Mucosa of rectum (tissue), 2 donors: ENCODE data around the gene RBM42.
"Not testable (repeated sequence)": the region's sequence is repeated elsewhere in the genome, so short reads cannot be mapped to it uniquely, and the experiment has no call there.

Source experiments
- H3K27ac ChIP-seq, 2 donors: one replicate each; pipeline ENCODE4 v1.7.0; 2013; ENCODE audit warnings: inconsistent platforms in 2 of 2, low read depth in 2 of 2, low read length in 2 of 2
- H3K27me3 ChIP-seq, 2 donors: one replicate each; pipeline ENCODE4 v1.7.0; 2013; ENCODE audit warnings: low read length in 2 of 2; ENCODE audit not compliant: control insufficient read depth in 2 of 2, insufficient read depth in 2 of 2
- H3K36me3 ChIP-seq, 2 donors: one replicate each; pipeline ENCODE4 v1.7.0; 2013; ENCODE audit warnings: low read length in 2 of 2; ENCODE audit not compliant: control insufficient read depth in 2 of 2, insufficient read depth in 2 of 2
- H3K4me1 ChIP-seq, 2 donors: one replicate each; pipeline ENCODE4 v1.7.0; 2013; ENCODE audit warnings: low read length in 2 of 2, mild to moderate bottlenecking in 1 of 2; ENCODE audit not compliant: control insufficient read depth in 2 of 2, insufficient read depth in 2 of 2
- H3K4me3 ChIP-seq, 2 donors: one replicate each; pipeline ENCODE4 v1.7.0; 2013; ENCODE audit warnings: low read length in 2 of 2
- H3K9ac ChIP-seq, 2 donors: one replicate each; pipeline ENCODE4 v1.7.0; 2013; ENCODE audit warnings: low read length in 2 of 2, low read depth in 1 of 2, mild to moderate bottlenecking in 1 of 2
- H3K9me3 ChIP-seq, 2 donors: one replicate each; pipeline ENCODE4 v1.7.0; 2013; ENCODE audit warnings: low read length in 2 of 2; ENCODE audit not compliant: control insufficient read depth in 2 of 2
- donor health status: healthy.
- donor health status: Normal muscosa, but diverticular disease.

RBM42 gene

GRCh38 chr19:35628565-35629331 lies at the start of gene RBM42:
Gene RBM42 (plus strand): TSS chr19:35629036. CDS start chr19:35629154, 118 bp downstream.
- peaks cover 10 to 11% of the 10 kb centered on the region in 2 donors for H3K4me1 ChIP-seq
- H3K4me3 ChIP-seq: peak within 1 kb of the TSS; percentile 87 to 95
- peak within 1 kb of the TSS; percentile 91 to 95 for H3K9ac ChIP-seq
- H3K9me3 ChIP-seq: no peaks in the 10 kb centered on the region
- no peaks in the 10 kb centered on the region for H3K27me3 ChIP-seq
- peaks cover 25 to 27% of the 10 kb centered on the region in 2 donors for H3K36me3 ChIP-seq
- peak within 1 kb of the TSS; percentile 93 to 94 for H3K27ac ChIP-seq

- H3K27ac ChIP-seq: no peak overlapping the region
Measured at GRCh38 chr19:35582760-35583159, 46.1 kb upstream of the RBM42 start.

GRCh38 chr19:35585848-35586247 lies 43.0 kb upstream of the RBM42 start, which contains the start of gene PMIS2:
Gene PMIS2 (plus strand): TSS chr19:35586173. CDS start chr19:35586260, 87 bp downstream.
- H3K27ac ChIP-seq: no peak within 1 kb of the TSS
- no peak within 1 kb of the TSS for H3K4me3 ChIP-seq
- no peaks in the 10 kb centered on the region for H3K27me3 ChIP-seq
- H3K9ac ChIP-seq: no peak within 1 kb of the TSS
- no peaks in the 10 kb centered on the region for H3K36me3 ChIP-seq
- H3K4me1 ChIP-seq: no peaks in the 10 kb centered on the region
- no peaks in the 10 kb centered on the region for H3K9me3 ChIP-seq

More at GRCh38 chr19:35582760-35583159, 46.1 kb upstream of the RBM42 start:
- Histone ChIP-seq H3K4me1 (no peaks in the 10 kb centered on the region), H3K9me3 (no peaks in the 10 kb centered on the region), H3K36me3 (no peaks in the 10 kb centered on the region), H3K27me3 (no peaks in the 10 kb centered on the region), H3K9ac (no peak overlapping the region), H3K4me3 (no peak overlapping the region)

- no peaks in the 10 kb centered on the region for H3K4me1 ChIP-seq
- no peaks in the 10 kb centered on the region for H3K9me3 ChIP-seq
- H3K27ac ChIP-seq: no peak overlapping the region
- H3K36me3 ChIP-seq: no peaks in the 10 kb centered on the region
- H3K4me3 ChIP-seq: no peak overlapping the region
- H3K9ac ChIP-seq: no peak overlapping the region
- H3K27me3 ChIP-seq: no peaks in the 10 kb centered on the region
Measured at GRCh38 chr19:35587321-35587720, 41.5 kb upstream of the RBM42 start.

- H3K9me3 ChIP-seq: no peaks in the 10 kb centered on the region
- no peaks in the 10 kb centered on the region for H3K36me3 ChIP-seq
- H3K27ac ChIP-seq: no peak overlapping the region
- H3K4me3 ChIP-seq: no peak overlapping the region
- H3K27me3 ChIP-seq: no peaks in the 10 kb centered on the region
- H3K4me1 ChIP-seq: no peaks in the 10 kb centered on the region
- H3K9ac ChIP-seq: no peak overlapping the region
Measured at GRCh38 chr19:35590875-35591274, 38.0 kb upstream of the RBM42 start.

GRCh38 chr19:35592226-35592625 lies 36.6 kb upstream of the RBM42 start:
- H3K9ac ChIP-seq: no peak overlapping the region
- H3K27ac ChIP-seq: no peak overlapping the region
- H3K27me3 ChIP-seq: no peaks in the 10 kb centered on the region
- H3K4me1 ChIP-seq: no peaks in the 10 kb centered on the region
- no peaks in the 10 kb centered on the region for H3K36me3 ChIP-seq
- H3K9me3 ChIP-seq: no peaks in the 10 kb centered on the region
- no peak overlapping the region for H3K4me3 ChIP-seq

- H3K4me1 ChIP-seq, H3K9ac ChIP-seq, H3K27me3 ChIP-seq, H3K36me3 ChIP-seq, H3K27ac ChIP-seq, H3K9me3 ChIP-seq, H3K4me3 ChIP-seq: not testable (repeated sequence)
Measured at GRCh38 chr19:35595026-35595425, 33.8 kb upstream of the RBM42 start.

- Histone ChIP-seq H3K9me3 (no peaks in the 10 kb centered on the region), H3K27ac (no peak overlapping the region), H3K36me3 (no peaks in the 10 kb centered on the region), H3K4me3 (no peak overlapping the region), H3K27me3 (no peaks in the 10 kb centered on the region), H3K4me1 (no peaks in the 10 kb centered on the region), H3K9ac (no peak overlapping the region)
Measured at GRCh38 chr19:35595928-35596327, 32.9 kb upstream of the RBM42 start.

GRCh38 chr19:35596366-35596999 lies 32.4 kb upstream of the RBM42 start:
- H3K27ac ChIP-seq: no peak overlapping the region
- no peaks in the 10 kb centered on the region for H3K36me3 ChIP-seq
- no peak overlapping the region for H3K4me3 ChIP-seq
- no peaks in the 10 kb centered on the region for H3K9me3 ChIP-seq
- no peak overlapping the region for H3K9ac ChIP-seq
- H3K27me3 ChIP-seq: no peaks in the 10 kb centered on the region
- no peaks in the 10 kb centered on the region for H3K4me1 ChIP-seq

GRCh38 chr19:35601971-35602370 lies 26.9 kb upstream of the RBM42 start:
- H3K9me3 ChIP-seq: no peaks in the 10 kb centered on the region
- no peak overlapping the region for H3K27ac ChIP-seq
- no peak overlapping the region for H3K4me3 ChIP-seq
- no peaks in the 10 kb centered on the region for H3K27me3 ChIP-seq
- H3K36me3 ChIP-seq: no peaks in the 10 kb centered on the region
- no peaks in the 10 kb centered on the region for H3K4me1 ChIP-seq
- H3K9ac ChIP-seq: no peak overlapping the region
